Measurements from ENCODE around the gene FOCAD. TPM values are rescaled to one million over a fixed set of nuclear protein-coding genes. Genes with fewer than 3 reads are reported as not detected.

The FOCAD gene
- total and polyA plus RNA-seq, 2 donors (not counting 1 experiment from before 2014, with no cell fraction given), result 40.3 to 145 TPM

DNA sequence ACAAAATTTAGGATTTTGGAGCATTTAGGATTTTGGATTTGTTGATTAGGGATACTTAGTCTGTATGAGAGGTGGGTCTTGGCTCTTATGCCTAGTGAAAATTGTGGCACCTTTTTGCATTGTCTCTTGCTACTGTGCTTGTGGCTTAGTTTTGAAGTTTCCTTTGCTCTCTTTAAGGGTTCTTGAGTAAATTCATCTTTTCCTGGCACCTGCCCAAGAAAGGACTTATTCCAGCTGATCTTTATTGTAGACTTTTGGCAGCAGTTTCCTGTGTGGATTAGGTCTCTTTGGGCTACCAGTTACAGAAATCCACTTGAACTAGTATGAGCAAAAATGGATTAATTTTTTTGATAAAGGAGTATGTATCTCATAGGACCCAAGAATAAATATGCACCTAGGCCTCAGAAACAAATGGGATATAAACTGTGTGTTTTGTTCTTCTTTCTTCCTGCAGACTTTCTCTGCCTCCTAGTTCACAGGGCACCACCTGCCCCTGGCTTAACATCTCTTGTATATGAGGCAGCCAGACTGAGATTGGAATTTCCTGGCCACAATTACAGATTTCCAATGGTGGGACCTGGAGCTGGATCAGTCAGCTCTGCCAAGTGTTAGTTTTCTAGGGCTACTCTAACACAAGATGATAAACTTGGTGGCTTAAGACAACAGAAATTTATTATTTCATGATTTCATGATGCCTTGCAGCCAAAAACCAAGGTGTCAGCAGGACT is 44.6 kb downstream of the FOCAD start:
- peak; percentile 55 to 58 for DNase-seq (ENCODE audit: low read depth in 2 of 2)
- H3K4me1 ChIP-seq (ENCODE audit: control insufficient read depth, extremely low read depth, insufficient read depth, low read length), result no peaks in the 10 kb centered on the region
- TF ChIP-seq, protein P1, sequence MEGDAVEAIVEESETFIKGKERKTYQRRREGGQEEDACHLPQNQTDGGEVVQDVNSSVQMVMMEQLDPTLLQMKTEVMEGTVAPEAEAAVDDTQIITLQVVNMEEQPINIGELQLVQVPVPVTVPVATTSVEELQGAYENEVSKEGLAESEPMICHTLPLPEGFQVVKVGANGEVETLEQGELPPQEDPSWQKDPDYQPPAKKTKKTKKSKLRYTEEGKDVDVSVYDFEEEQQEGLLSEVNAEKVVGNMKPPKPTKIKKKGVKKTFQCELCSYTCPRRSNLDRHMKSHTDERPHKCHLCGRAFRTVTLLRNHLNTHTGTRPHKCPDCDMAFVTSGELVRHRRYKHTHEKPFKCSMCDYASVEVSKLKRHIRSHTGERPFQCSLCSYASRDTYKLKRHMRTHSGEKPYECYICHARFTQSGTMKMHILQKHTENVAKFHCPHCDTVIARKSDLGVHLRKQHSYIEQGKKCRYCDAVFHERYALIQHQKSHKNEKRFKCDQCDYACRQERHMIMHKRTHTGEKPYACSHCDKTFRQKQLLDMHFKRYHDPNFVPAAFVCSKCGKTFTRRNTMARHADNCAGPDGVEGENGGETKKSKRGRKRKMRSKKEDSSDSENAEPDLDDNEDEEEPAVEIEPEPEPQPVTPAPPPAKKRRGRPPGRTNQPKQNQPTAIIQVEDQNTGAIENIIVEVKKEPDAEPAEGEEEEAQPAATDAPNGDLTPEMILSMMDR (conservative IDR thresholded peaks at IDR 0.05 in 1 of 2, IDR thresholded peaks at IDR 0.05 in 1 of 2; ENCODE audit: low read depth in 1 of 2, low read length in 2 of 2), result no peak
- TF ChIP-seq EZH2 (IDR thresholded peaks at IDR 0.05; ENCODE audit: low read length, missing control alignments), result no peak

DNA sequence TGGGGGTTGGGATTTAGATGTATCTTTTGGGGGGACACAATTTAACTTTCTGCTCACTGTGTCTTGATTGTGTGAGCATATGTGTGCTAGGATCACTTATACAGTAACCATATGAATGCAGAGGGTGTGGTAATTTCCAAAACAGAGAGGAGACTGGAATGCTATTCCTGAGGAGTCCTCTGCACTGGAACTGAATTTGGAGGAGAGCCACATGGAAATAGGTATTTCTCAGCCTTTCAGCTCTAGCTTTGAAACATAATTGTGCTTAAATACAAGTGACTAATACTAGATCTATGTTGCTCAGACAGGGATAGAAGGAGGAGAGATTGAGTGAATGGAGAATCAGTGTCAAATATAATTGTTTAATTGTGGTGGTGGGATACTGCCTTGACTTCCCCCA is 45.5 kb downstream of the FOCAD start:
- H3K4me3 ChIP-seq (replicated peaks in 1 of 4; ENCODE audit: control extremely low read depth in 1 of 4, insufficient read depth in 1 of 4, low read depth in 3 of 4, low read length in 4 of 4), result no peak overlapping the region
- no peaks in the 10 kb centered on the region for H3K9me3 ChIP-seq (ENCODE audit: control insufficient read depth, insufficient read depth, low read depth, low read length)
- H3K4me1 ChIP-seq (ENCODE audit: control insufficient read depth, extremely low read depth, insufficient read depth, low read length), result no peaks in the 10 kb centered on the region
- no peaks in the 10 kb centered on the region for H4K20me1 ChIP-seq (ENCODE audit: control insufficient read depth, extremely low read depth, insufficient read depth, low read length)
- no peaks in the 10 kb centered on the region for H3K36me3 ChIP-seq (ENCODE audit: control insufficient read depth, insufficient read depth, low read length)
- DNase-seq (ENCODE audit: low read depth in 2 of 2), result peak in 1 of 2 donors; percentile 64
- H3K27me3 ChIP-seq (ENCODE audit: control insufficient read depth, insufficient read depth, low read length), result no peaks in the 10 kb centered on the region
- no peaks in the 10 kb centered on the region for H3K79me2 ChIP-seq (ENCODE audit: control insufficient read depth, insufficient read depth, low read length)
- no peak overlapping the region for H2AFZ ChIP-seq (ENCODE audit: low read length)
- H3K27ac ChIP-seq (ENCODE audit: insufficient read depth, low read length), result no peak overlapping the region
- H3K4me2 ChIP-seq (ENCODE audit: extremely low read depth, insufficient read depth, low read length), result no peak overlapping the region
- H3K9ac ChIP-seq (ENCODE audit: insufficient read depth, low read length), result no peak overlapping the region
- TF ChIP-seq EZH2 (IDR thresholded peaks at IDR 0.05; ENCODE audit: low read length, missing control alignments), result no peak
- TF ChIP-seq, protein P1 (conservative IDR thresholded peaks at IDR 0.05 in 1 of 2, IDR thresholded peaks at IDR 0.05 in 1 of 2; ENCODE audit: low read depth in 1 of 2, low read length in 2 of 2), result no peak

More for the DNA sequence above, 44.6 kb downstream of the FOCAD start:
- no peaks in the 10 kb centered on the region for H3K27me3 ChIP-seq (ENCODE audit: control insufficient read depth, insufficient read depth, low read length)
- no peak overlapping the region for H3K27ac ChIP-seq (ENCODE audit: insufficient read depth, low read length)
- no peaks in the 10 kb centered on the region for H4K20me1 ChIP-seq (ENCODE audit: control insufficient read depth, extremely low read depth, insufficient read depth, low read length)
- H2AFZ ChIP-seq (ENCODE audit: low read length), result no peak overlapping the region
- no peaks in the 10 kb centered on the region for H3K79me2 ChIP-seq (ENCODE audit: control insufficient read depth, insufficient read depth, low read length)
- H3K36me3 ChIP-seq (ENCODE audit: control insufficient read depth, insufficient read depth, low read length), result no peaks in the 10 kb centered on the region
- no peak overlapping the region for H3K4me3 ChIP-seq (replicated peaks in 1 of 4; ENCODE audit: control extremely low read depth in 1 of 4, insufficient read depth in 1 of 4, low read depth in 3 of 4, low read length in 4 of 4)
- no peaks in the 10 kb centered on the region for H3K9me3 ChIP-seq (ENCODE audit: control insufficient read depth, insufficient read depth, low read depth, low read length)
- no peak overlapping the region for H3K9ac ChIP-seq (ENCODE audit: insufficient read depth, low read length)
- H3K4me2 ChIP-seq (ENCODE audit: extremely low read depth, insufficient read depth, low read length), result no peak overlapping the region

DNA sequence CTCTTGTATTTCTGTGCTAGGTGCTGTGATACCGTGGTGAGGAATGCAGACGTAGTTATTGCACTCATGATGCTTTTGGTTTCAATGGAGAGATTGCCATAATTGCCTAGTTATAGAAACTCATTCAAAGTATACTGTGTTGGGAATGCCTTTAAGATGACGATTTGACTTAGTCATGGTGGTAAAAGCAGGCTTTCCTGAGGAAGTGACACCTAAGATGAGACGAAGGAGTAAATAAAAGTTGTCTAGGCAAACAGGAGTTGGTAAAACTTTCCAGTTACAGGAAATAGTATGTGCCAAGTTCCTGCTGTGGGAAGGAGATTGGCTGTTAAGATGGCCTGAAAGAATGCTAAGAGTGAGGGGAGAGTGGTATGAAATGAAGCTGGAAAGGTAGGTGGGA is 48.1 kb downstream of the FOCAD start:
- DNase-seq (ENCODE audit: low read depth in 2 of 2), result peak in 1 of 2 donors; percentile 87
- Histone ChIP-seq H3K4me2 (ENCODE audit: extremely low read depth, insufficient read depth, low read length) (no peak overlapping the region), H3K4me3 (replicated peaks in 1 of 4; ENCODE audit: control extremely low read depth in 1 of 4, insufficient read depth in 1 of 4, low read depth in 3 of 4, low read length in 4 of 4) (no peak overlapping the region), H3K9me3 (ENCODE audit: control insufficient read depth, insufficient read depth, low read depth, low read length) (no peaks in the 10 kb centered on the region), H2AFZ (ENCODE audit: low read length) (no peak overlapping the region), H3K9ac (ENCODE audit: insufficient read depth, low read length) (no peak overlapping the region), H3K36me3 (ENCODE audit: control insufficient read depth, insufficient read depth, low read length) (no peaks in the 10 kb centered on the region), H3K4me1 (ENCODE audit: control insufficient read depth, extremely low read depth, insufficient read depth, low read length) (no peaks in the 10 kb centered on the region), H3K27me3 (ENCODE audit: control insufficient read depth, insufficient read depth, low read length) (no peaks in the 10 kb centered on the region), H4K20me1 (ENCODE audit: control insufficient read depth, extremely low read depth, insufficient read depth, low read length) (no peaks in the 10 kb centered on the region), H3K79me2 (ENCODE audit: control insufficient read depth, insufficient read depth, low read length) (no peaks in the 10 kb centered on the region), H3K27ac (ENCODE audit: insufficient read depth, low read length) (no peak overlapping the region)
- no peak for TF ChIP-seq EZH2 (IDR thresholded peaks at IDR 0.05; ENCODE audit: low read length, missing control alignments)
- TF ChIP-seq, protein P1 (conservative IDR thresholded peaks at IDR 0.05 in 1 of 2, IDR thresholded peaks at IDR 0.05 in 1 of 2; ENCODE audit: low read depth in 1 of 2, low read length in 2 of 2), result no peak

All from fibroblast of lung (primary cell).